GM12891 (cell line): ENCODE results near the gene GLI1.
"Not testable (repeated sequence)": the region's sequence is repeated elsewhere in the genome, so short reads cannot be mapped to it uniquely, and the experiment has no call there.

Experiments used
- PAX5 ChIP-seq: IDR thresholded peaks from 2 replicates; pipeline ENCODE4 v1.6.1; 2011; ENCODE audit warnings: low read length, moderate library complexity, mild to moderate bottlenecking; ENCODE audit not compliant: insufficient read depth, severe bottlenecking
- POLR2A ChIP-seq: IDR thresholded peaks from 2 replicates; pipeline ENCODE4 v1.6.1; 2011; ENCODE audit warnings: low read depth, low read length, control low read depth
- POLR2AphosphoS5 ChIP-seq: IDR thresholded peaks from 2 replicates; pipeline ENCODE4 v1.6.1; 2011; ENCODE audit warnings: low read depth, low read length, control low read depth
- SPI1 ChIP-seq: IDR thresholded peaks from 2 replicates; pipeline ENCODE4 v1.6.1; 2011; ENCODE audit warnings: low read depth, low read length, control low read depth
- TAF1 ChIP-seq: IDR thresholded peaks from 2 replicates; pipeline ENCODE4 v1.6.1; 2011; ENCODE audit warnings: low read depth, low read length, control low read depth

GRCh38 chr12:57507796-57508195 lies 48.2 kb downstream of the GLI1 start:
- not testable (repeated sequence) for TF ChIP-seq PAX5, POLR2AphosphoS5, POLR2A, TAF1, SPI1
